Ovary (tissue), 3 donors: ENCODE measurements around the gene THAP3.

Experiments
- POLR2A ChIP-seq: fragments of 450-650 bp; IDR thresholded peaks from one replicate; pipeline ENCODE4 v1.6.1; 2017; ENCODE audit warnings: antibody characterized with exemption, mild to moderate bottlenecking, moderate library complexity
- TF ChIP-seq, protein P1 (sequence below), 3 donors: fragments of 450-650 bp in 2 of 3; fragments of 200-600 bp in 1 of 3; IDR thresholded peaks; one replicate each; pipeline versions ENCODE4 v1.5.1 to v1.8.0; 2016 to 2022; ENCODE audit warnings: antibody characterized with exemption in 3 of 3, mild to moderate bottlenecking in 1 of 3
- donor health status: DM: no; HTN: no; CAD: no.

DNA sequence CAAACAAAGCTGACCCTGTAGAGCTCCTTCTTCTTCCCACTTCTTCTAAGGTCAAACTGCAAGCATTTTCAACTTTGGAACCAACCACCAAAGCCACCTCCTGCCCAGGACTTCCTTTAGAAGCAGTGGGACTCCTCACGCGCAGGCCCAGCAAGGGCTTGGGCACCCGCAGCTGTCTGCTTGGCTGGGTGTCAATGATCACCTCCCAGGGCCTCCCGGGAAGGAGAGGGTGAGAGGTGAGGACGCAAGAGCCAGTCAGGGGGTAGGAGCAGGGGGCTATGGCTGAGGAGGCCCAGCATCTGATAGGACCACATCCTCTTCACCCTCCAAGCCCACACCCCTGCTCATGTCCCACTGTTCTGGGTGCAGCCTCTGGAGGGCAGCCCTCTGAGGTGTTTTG, 32.2 kb upstream of the THAP3 start:
- TF ChIP-seq, protein P1, sequence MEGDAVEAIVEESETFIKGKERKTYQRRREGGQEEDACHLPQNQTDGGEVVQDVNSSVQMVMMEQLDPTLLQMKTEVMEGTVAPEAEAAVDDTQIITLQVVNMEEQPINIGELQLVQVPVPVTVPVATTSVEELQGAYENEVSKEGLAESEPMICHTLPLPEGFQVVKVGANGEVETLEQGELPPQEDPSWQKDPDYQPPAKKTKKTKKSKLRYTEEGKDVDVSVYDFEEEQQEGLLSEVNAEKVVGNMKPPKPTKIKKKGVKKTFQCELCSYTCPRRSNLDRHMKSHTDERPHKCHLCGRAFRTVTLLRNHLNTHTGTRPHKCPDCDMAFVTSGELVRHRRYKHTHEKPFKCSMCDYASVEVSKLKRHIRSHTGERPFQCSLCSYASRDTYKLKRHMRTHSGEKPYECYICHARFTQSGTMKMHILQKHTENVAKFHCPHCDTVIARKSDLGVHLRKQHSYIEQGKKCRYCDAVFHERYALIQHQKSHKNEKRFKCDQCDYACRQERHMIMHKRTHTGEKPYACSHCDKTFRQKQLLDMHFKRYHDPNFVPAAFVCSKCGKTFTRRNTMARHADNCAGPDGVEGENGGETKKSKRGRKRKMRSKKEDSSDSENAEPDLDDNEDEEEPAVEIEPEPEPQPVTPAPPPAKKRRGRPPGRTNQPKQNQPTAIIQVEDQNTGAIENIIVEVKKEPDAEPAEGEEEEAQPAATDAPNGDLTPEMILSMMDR (IDR thresholded peaks at IDR 0.05) = no peak
- TF ChIP-seq POLR2A = no peak
